Measurements from ENCODE around the gene PPP4R4. TPM values are rescaled to one million over a fixed set of nuclear protein-coding genes. Genes with fewer than 3 reads are reported as not detected.

PPP4R4 gene
- total and polyA plus RNA-seq, 2 experiments from 2014 or later, result 3.0 to 11.1 TPM

GRCh38 chr14:94157197-94157596 is 16.9 kb upstream of the PPP4R4 start:
- Histone ChIP-seq H3K27ac (ENCODE audit: low read depth) (no peak overlapping the region), H3K27me3 (ENCODE audit: insufficient read depth) (no peaks in the 10 kb centered on the region), H2AFZ (no peak overlapping the region), H4K20me1 (replicated peaks; ENCODE audit: insufficient read depth) (no peaks in the 10 kb centered on the region), H3K4me3 (no peak overlapping the region), H3K79me2 (replicated peaks; ENCODE audit: insufficient read depth) (no peaks in the 10 kb centered on the region), H3K4me1 (ENCODE audit: insufficient read depth) (no peaks in the 10 kb centered on the region), H3K4me2 (no peak overlapping the region), H3K9me2 (ENCODE audit: insufficient read depth) (peaks cover 3% of the 10 kb centered on the region; the same call in 1 of the 2 replicates), H3F3A (replicated peaks; ENCODE audit: low read depth) (no peaks in the 10 kb centered on the region), H3K36me3 (ENCODE audit: insufficient read depth) (peaks cover 4% of the 10 kb centered on the region; the same call in 1 of the 2 replicates)
- Mint-ChIP-seq H3K9me3 (peaks cover 21% of the 10 kb centered on the region), H3K27me3 (ENCODE audit: insufficient read depth, low read depth, poor library complexity) (no peaks in the 10 kb centered on the region), H3K36me3 (ENCODE audit: low read depth) (peaks cover 5% of the 10 kb centered on the region; the same call in 2 of the 3 replicates), H3K4me3 (no peak overlapping the region), H3K27ac (no peak overlapping the region), H3K4me1 (no peaks in the 10 kb centered on the region; the same call in 2 of the 3 replicates)
- TF ChIP-seq POLR2AphosphoS5 (IDR thresholded peaks at IDR 0.05; ENCODE audit: low read depth), result no peak
- TF ChIP-seq ETS1 (IDR thresholded peaks at IDR 0.05), result no peak
- TF ChIP-seq STAT1 (IDR thresholded peaks at IDR 0.05; ENCODE audit: unreplicated experiment), result no peak
- TF ChIP-seq REST (IDR thresholded peaks at IDR 0.05; ENCODE audit: unreplicated experiment), result no peak
- TF ChIP-seq ZNF331 (CRISPR knock-in tag; IDR thresholded peaks at IDR 0.05; ENCODE audit: low read depth), result no peak
- no peak for TF ChIP-seq ZNF462 (CRISPR knock-in tag; IDR thresholded peaks at IDR 0.05)
- ATAC-seq (no peak), DNase-seq (ENCODE audit: low spot score) (no peak)

All from GM23338 (cell line).